A549 (cell line): Measurements from ENCODE around the gene SULF2. TPM values are rescaled to one million over a fixed set of nuclear protein-coding genes. Genes with fewer than 3 reads are reported as not detected.

ENCODE experiments used
- ATAC-seq, 2 experiments: fragments of 200-7000 bp in 1 of 2; fragments of >200 bp in 1 of 2; cut with Nextera tagmentation in 1 of 2; cut with Tn5 transposase in 1 of 2; 3 replicates each; pipeline versions ENCODE4 v1.8.0 to v1.9.1; 2018 to 2020; ENCODE audit warnings: mild to moderate bottlenecking in 1 of 2, moderate library complexity in 1 of 2
- CTCF ChIA-PET: fragments of 300-600 bp; sonication (Branson Sonifier 250); formaldehyde crosslinking; extraction: SDS; loops from one replicate; lab custom pipeline; 2021; ENCODE audit warnings: antibody characterized with exemption, inconsistent platforms; lab: Yijun Ruan, JAX
- POLR2A ChIA-PET: fragments of 350-600 bp; formaldehyde crosslinking; extraction: SDS; loops from one replicate; lab custom pipeline; 2021; ENCODE audit warnings: antibody characterized with exemption, inconsistent platforms; lab: Yijun Ruan, JAX
- DNase-seq, 2 experiments: peaks; one replicate each; pipeline versions ENCODE4 v3.0.0 to v3.0.0-alpha.2; 2011 to 2016; ENCODE audit warnings: low read depth in 1 of 2, low spot score in 1 of 2
- FAIRE-seq: peaks from 2 replicates; lab custom pipeline; 2011; peaks lifted over from hg19 to GRCh38; lab: Jason Lieb, UNC
- H3K27ac ChIP-seq, 2 experiments: fragments of >200 bp; sonication (Bioruptor Twin); formaldehyde crosslinking; 3 replicates each; pipeline ENCODE4 v1.5.1; 2016 to 2017
- H3K4me1 ChIP-seq: fragments of >200 bp; sonication (Bioruptor Twin); formaldehyde crosslinking; 3 replicates; pipeline ENCODE4 v1.6.1; 2016
- H3K4me2 ChIP-seq: fragments of >200 bp; sonication (Bioruptor Twin); formaldehyde crosslinking; 3 replicates; pipeline ENCODE4 v1.6.1; 2016
- H3K4me3 ChIP-seq: fragments of >200 bp; sonication (Bioruptor Twin); formaldehyde crosslinking; 3 replicates; pipeline ENCODE4 v1.5.1; 2016
- H3K9me3 ChIP-seq: fragments of >200 bp; sonication (Bioruptor Twin); formaldehyde crosslinking; 3 replicates; pipeline ENCODE4 v1.6.1; 2016
- CHD4 ChIP-seq: fragments of 200-600 bp; sonication (generic); IDR thresholded peaks from 2 replicates; pipeline ENCODE4 v1.6.1; 2016; ENCODE audit warnings: antibody characterized with exemption, mild to moderate bottlenecking, borderline replicate concordance
- EHF ChIP-seq: fragments of 250-450 bp; sonication (Bioruptor Pico); IDR thresholded peaks from 2 replicates; pipeline ENCODE4 v1.5.0; 2020; ENCODE audit warnings: mild to moderate bottlenecking
- EP300 ChIP-seq, 2 experiments: fragments of >200 bp; sonication (Bioruptor Twin); formaldehyde crosslinking; IDR thresholded peaks; 2 replicates in 1 of 2; 3 replicates in 1 of 2; pipeline ENCODE4 v1.6.1; 2016 to 2017
- ESRRA ChIP-seq: fragments of 150-350 bp; IDR thresholded peaks from 2 replicates; pipeline ENCODE4 v1.6.1; 2014; ENCODE audit warnings: mild to moderate bottlenecking, low read length, borderline replicate concordance
- HDAC2 ChIP-seq: fragments of 200-600 bp; sonication (generic); IDR thresholded peaks from 2 replicates; pipeline ENCODE4 v1.6.1; 2016
- HEYL ChIP-seq: fragments of 250-450 bp; sonication (Bioruptor Pico); IDR thresholded peaks from 2 replicates; pipeline ENCODE4 v1.8.0; 2021; ENCODE audit warnings: mild to moderate bottlenecking, moderate library complexity
- HOXA7 ChIP-seq: fragments of 250-450 bp; sonication (Bioruptor Pico); IDR thresholded peaks from 2 replicates; pipeline ENCODE4 v1.5.0; 2020; ENCODE audit warnings: mild to moderate bottlenecking, moderate library complexity
- HOXB13 ChIP-seq: fragments of 250-450 bp; sonication (Bioruptor Pico); IDR thresholded peaks from 2 replicates; pipeline ENCODE4 v1.5.0; 2020; ENCODE audit warnings: low read depth, mild to moderate bottlenecking, moderate library complexity
- KDM1A ChIP-seq: fragments of 200-600 bp; sonication (generic); IDR thresholded peaks from 2 replicates; pipeline ENCODE4 v1.6.1; 2016; ENCODE audit warnings: low read depth, mild to moderate bottlenecking
- MAZ ChIP-seq: fragments of 150-350 bp; IDR thresholded peaks from 2 replicates; pipeline ENCODE4 v1.6.1; 2014; ENCODE audit warnings: antibody characterized with exemption, low read depth, low read length, borderline replicate concordance
- NPAS2 ChIP-seq: fragments of 250-450 bp; sonication (Bioruptor Pico); IDR thresholded peaks from 2 replicates; pipeline ENCODE4 v1.8.0; 2022; ENCODE audit warnings: mild to moderate bottlenecking, moderate library complexity, borderline replicate concordance
- NR3C1 ChIP-seq: fragments of >200 bp; sonication (Bioruptor Twin); formaldehyde crosslinking; IDR thresholded peaks from 3 replicates; pipeline ENCODE4 v1.6.1; 2017
- POLR2A ChIP-seq: IDR thresholded peaks from 2 replicates; pipeline ENCODE4 v1.6.1; 2012; ENCODE audit warnings: mild to moderate bottlenecking, low read length
- RAD21 ChIP-seq, 2 experiments: fragments of >200 bp in 1 of 2; sonication (Bioruptor Twin) in 1 of 2; formaldehyde crosslinking in 1 of 2; IDR thresholded peaks in 1 of 2; conservative IDR thresholded peaks in 1 of 2; 2 replicates in 1 of 2; 3 replicates in 1 of 2; pipeline ENCODE4 v1.6.1; 2012 to 2018; ENCODE audit warnings: inconsistent platforms in 1 of 2
- RFX5 ChIP-seq: fragments of 450-650 bp; IDR thresholded peaks from 2 replicates; pipeline ENCODE4 v1.7.1; 2014; ENCODE audit warnings: antibody characterized with exemption, mild to moderate bottlenecking, moderate library complexity
- TP53 ChIP-seq: fragments of 250-450 bp; sonication (Bioruptor Pico); IDR thresholded peaks from 2 replicates; pipeline ENCODE4 v1.5.0; 2021; ENCODE audit warnings: mild to moderate bottlenecking, moderate library complexity
- ZFP36 ChIP-seq: fragments of 450-650 bp; IDR thresholded peaks from 2 replicates; pipeline ENCODE4 v1.6.1; 2014; ENCODE audit warnings: borderline replicate concordance; ENCODE audit not compliant: partially characterized antibody
- WGBS: methylation state at CpG from one replicate; pipeline ENCODE4 v1.1.6; 2017; ENCODE audit errors: missing lambda C conversion rate; 5-methylcytosine and 5-hydroxymethylcytosine counted together
- polyA plus RNA-seq, 4 experiments: library from polyadenylated mRNA; depleted of rRNA in 3 of 4; stranded (reverse); fragments of >200 nt; fragmentation: RNase III in 1 of 4; extraction: RNeasy Plus Mini Kit Qiagen cat#74134 plus additional on column Dnase treatment in 1 of 4; gene quantifications; 2 replicates in 3 of 4; 3 replicates in 1 of 4; pipeline ENCODE4 v1.2.3, GENCODE V29; 2011 to 2017
- TF ChIP-seq, protein P1 (sequence below): IDR thresholded peaks from 2 replicates; pipeline ENCODE4 v1.6.1; 2012; ENCODE audit warnings: low read depth, borderline replicate concordance
- TF ChIP-seq, protein P2 (sequence below): fragments of 450-650 bp; IDR thresholded peaks from 2 replicates; pipeline ENCODE4 v1.6.1; 2014; ENCODE audit warnings: antibody characterized with exemption
- TF ChIP-seq, protein P3 (sequence below): fragments of 150-350 bp; IDR thresholded peaks from 2 replicates; pipeline ENCODE4 v1.6.1; 2014; ENCODE audit warnings: low read depth, mild to moderate bottlenecking, low read length
- TF ChIP-seq, protein P4 (sequence below): fragments of >200 bp; sonication (Bioruptor Twin); formaldehyde crosslinking; IDR thresholded peaks from 3 replicates; pipeline ENCODE4 v1.6.1; 2016

Gene SULF2
- polyA plus RNA-seq, 2 of the 4 experiments (the other 2 are of a cell fraction) = 5.8 to 16.8 TPM

DNA sequence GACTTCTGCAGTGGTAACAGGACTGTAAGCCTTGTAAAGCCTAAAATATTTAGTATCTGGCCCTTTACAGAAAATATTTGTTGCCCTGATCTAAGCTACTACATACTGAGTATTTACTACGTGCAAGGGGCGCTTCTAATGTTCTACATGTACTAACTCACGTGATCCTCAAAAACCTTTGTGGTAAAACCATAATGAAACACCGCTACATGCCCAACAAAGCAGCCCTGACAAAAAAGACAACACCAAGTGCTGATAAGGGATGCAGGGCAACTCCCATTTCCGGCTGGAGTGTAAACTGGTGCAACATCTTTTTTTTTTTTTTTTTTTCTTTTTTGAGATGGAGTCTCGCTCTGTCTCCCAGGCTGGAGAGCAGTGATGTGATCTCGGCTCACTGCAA is 85.0 kb downstream of the SULF2 start:
- Histone ChIP-seq H3K27ac (no peak overlapping the region), H3K4me1 (0 out of 3 replicates have a peak, but pooled peaks cover 6% of the 10 kb centered on the region), H3K4me2 (no peak overlapping the region), H3K9me3 (no peaks in the 10 kb centered on the region), H3K4me3 (no peak overlapping the region)
- no peak for FAIRE-seq
- ChIA-PET POLR2A (no interaction called here), CTCF (interaction anchor here (1.0 kb wide), 1 partner anchor 921 kb away, joined by 3 read pairs; no protein-coding TSS in a partner anchor)
- no peak for DNase-seq
- TF ChIP-seq HDAC2 (no peak), RFX5 (no peak), NR3C1 (no peak), ZFP36 (no peak), NPAS2 (CRISPR knock-in tag) (no peak), KDM1A (no peak), EP300 (IDR thresholded peaks at IDR 0.05) (no peak), HOXB13 (CRISPR knock-in tag) (no peak), ESRRA (no peak), TP53 (CRISPR knock-in tag) (no peak), EHF (CRISPR knock-in tag) (no peak), HEYL (CRISPR knock-in tag) (no peak)
- TF ChIP-seq, protein P1, sequence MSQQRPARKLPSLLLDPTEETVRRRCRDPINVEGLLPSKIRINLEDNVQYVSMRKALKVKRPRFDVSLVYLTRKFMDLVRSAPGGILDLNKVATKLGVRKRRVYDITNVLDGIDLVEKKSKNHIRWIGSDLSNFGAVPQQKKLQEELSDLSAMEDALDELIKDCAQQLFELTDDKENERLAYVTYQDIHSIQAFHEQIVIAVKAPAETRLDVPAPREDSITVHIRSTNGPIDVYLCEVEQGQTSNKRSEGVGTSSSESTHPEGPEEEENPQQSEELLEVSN = no peak
- TF ChIP-seq, protein P2, sequence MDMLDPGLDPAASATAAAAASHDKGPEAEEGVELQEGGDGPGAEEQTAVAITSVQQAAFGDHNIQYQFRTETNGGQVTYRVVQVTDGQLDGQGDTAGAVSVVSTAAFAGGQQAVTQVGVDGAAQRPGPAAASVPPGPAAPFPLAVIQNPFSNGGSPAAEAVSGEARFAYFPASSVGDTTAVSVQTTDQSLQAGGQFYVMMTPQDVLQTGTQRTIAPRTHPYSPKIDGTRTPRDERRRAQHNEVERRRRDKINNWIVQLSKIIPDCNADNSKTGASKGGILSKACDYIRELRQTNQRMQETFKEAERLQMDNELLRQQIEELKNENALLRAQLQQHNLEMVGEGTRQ = no peak
- TF ChIP-seq, protein P3, sequence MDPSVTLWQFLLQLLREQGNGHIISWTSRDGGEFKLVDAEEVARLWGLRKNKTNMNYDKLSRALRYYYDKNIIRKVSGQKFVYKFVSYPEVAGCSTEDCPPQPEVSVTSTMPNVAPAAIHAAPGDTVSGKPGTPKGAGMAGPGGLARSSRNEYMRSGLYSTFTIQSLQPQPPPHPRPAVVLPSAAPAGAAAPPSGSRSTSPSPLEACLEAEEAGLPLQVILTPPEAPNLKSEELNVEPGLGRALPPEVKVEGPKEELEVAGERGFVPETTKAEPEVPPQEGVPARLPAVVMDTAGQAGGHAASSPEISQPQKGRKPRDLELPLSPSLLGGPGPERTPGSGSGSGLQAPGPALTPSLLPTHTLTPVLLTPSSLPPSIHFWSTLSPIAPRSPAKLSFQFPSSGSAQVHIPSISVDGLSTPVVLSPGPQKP = no peak
- 64% methylated on average over 5 of the region's 7 CpGs for WGBS
- no peak for ATAC-seq

DNA sequence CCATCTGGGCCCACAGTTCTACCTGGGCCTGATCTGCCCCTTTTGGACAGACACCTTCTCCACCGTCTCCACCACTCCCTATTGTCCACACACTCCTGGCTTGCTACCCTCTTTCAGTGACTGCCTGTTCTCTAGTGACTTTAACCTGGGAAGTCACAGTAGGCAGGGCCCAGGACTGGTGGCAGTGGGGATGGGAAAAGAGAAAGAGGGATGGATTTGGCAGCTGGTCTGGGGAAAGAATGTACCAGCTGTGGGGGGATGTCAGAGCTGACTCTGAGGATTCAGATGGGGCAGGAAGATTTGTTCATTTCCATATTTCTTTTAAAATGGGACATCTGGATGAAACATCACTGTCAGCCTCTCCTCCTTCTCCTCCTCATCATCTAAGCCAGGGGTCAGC is 85.5 kb downstream of the SULF2 start:
- ChIA-PET POLR2A (no interaction called here), CTCF (interaction anchor here (1.0 kb wide), 1 partner anchor 921 kb away, joined by 3 read pairs; no protein-coding TSS in a partner anchor)
- FAIRE-seq (no peak), DNase-seq (no peak), ATAC-seq (no peak)
- H3K4me2 ChIP-seq = no peak overlapping the region
- no peaks in the 10 kb centered on the region for H3K9me3 ChIP-seq
- 46% methylated on average over 1 of the region's 1 CpG for WGBS
- TF ChIP-seq MAZ (no peak), CHD4 (no peak), HDAC2 (no peak), HOXA7 (no peak), RAD21 (conservative IDR thresholded peaks at IDR 0.05 in 1 of 2, IDR thresholded peaks at IDR 0.05 in 1 of 2) (no peak), POLR2A (no peak)
- TF ChIP-seq, protein P4, sequence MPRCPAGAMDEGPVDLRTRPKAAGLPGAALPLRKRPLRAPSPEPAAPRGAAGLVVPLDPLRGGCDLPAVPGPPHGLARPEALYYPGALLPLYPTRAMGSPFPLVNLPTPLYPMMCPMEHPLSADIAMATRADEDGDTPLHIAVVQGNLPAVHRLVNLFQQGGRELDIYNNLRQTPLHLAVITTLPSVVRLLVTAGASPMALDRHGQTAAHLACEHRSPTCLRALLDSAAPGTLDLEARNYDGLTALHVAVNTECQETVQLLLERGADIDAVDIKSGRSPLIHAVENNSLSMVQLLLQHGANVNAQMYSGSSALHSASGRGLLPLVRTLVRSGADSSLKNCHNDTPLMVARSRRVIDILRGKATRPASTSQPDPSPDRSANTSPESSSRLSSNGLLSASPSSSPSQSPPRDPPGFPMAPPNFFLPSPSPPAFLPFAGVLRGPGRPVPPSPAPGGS = no peak
- H3K4me1 ChIP-seq = 0 out of 3 replicates have a peak, but pooled peaks cover under 1% of the 10 kb centered on the region
- no peak overlapping the region for H3K4me3 ChIP-seq
- H3K27ac ChIP-seq = no peak overlapping the region

DNA sequence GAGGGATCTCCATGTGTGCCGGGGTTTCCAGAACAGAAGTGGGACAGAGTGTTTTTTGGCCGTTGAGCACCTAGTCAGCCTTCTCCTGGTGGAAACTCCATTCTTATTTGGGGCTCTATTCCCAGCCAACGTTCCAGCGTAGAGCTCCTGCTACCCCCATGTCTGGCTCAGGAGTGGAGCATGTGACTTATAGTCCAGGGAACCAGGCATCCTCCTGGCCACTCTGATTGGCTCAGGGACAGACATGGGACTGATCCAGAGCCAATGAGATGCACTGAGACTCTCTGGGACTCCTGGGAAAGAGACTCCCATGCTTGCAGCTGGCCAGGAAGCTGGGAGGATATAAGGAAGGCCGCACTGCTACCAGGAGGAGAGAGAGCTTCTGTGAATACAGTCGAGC is 87.1 kb downstream of the SULF2 start:
- ATAC-seq (peak in 1 of 2 experiments; percentile 31; a peak in 2 of 6 replicates), FAIRE-seq (no peak)
- 70% methylated on average over 6 of the region's 6 CpGs for WGBS

More for the DNA sequence above, 87.1 kb downstream of the SULF2 start:
- H3K4me1 ChIP-seq = no peaks in the 10 kb centered on the region
- DNase-seq = no peak
- ChIA-PET CTCF (interaction anchor here (0.8 to 2.1 kb wide), 4 partner anchors 27 to 922 kb away, joined by 3 to 6 read pairs (median 4); no protein-coding TSS in a partner anchor), POLR2A (no interaction called here)
- H3K27ac ChIP-seq = no peak overlapping the region
- no peaks in the 10 kb centered on the region for H3K9me3 ChIP-seq
- TF ChIP-seq RAD21 (conservative IDR thresholded peaks at IDR 0.05 in 1 of 2, IDR thresholded peaks at IDR 0.05 in 1 of 2) = no peak
- H3K4me3 ChIP-seq = no peak overlapping the region
- no peak overlapping the region for H3K4me2 ChIP-seq
